Prostate gland (tissue), 2 donors: ENCODE data around the gene ZNF445. TPM values are rescaled to one million over a fixed set of nuclear protein-coding genes. Genes with fewer than 3 reads are reported as not detected.
"Not testable (repeated sequence)": the region's sequence is repeated elsewhere in the genome, so short reads cannot be mapped to it uniquely, and the experiment has no call there.

Source experiments
- DNase-seq: peaks from one replicate; pipeline ENCODE4 v3.0.0-alpha.2; 2019; ENCODE audit warnings: low spot score
- H3K27ac ChIP-seq, 2 donors: fragments of 200-600 bp; sonication (generic); 2 replicates each; pipeline ENCODE4 v1.5.1; 2017 to 2019
- H3K27me3 ChIP-seq: fragments of 200-600 bp; sonication (generic); replicated peaks from 2 replicates; pipeline ENCODE4 v1.5.1; 2019; ENCODE audit not compliant: insufficient read depth
- H3K36me3 ChIP-seq, 2 donors: fragments of 200-600 bp; sonication (generic); 1 replicate in 1 of 2; 2 replicates in 1 of 2; pipeline versions ENCODE4 v1.5.1 to v1.8.1; 2017 to 2019
- H3K4me1 ChIP-seq: fragments of 200-600 bp; sonication (generic); replicated peaks from 2 replicates; pipeline ENCODE4 v1.5.1; 2019
- H3K4me3 ChIP-seq, 2 donors: fragments of 200-600 bp; sonication (generic); 2 replicates each; pipeline ENCODE4 v1.5.1; 2017 to 2019
- H3K9me3 ChIP-seq: fragments of 200-600 bp; sonication (generic); 2 replicates; pipeline ENCODE4 v1.5.1; 2017
- CTCF ChIP-seq, 4 experiments: fragments of 200-600 bp in 2 of 4; fragments of 450-650 bp in 2 of 4; sonication (generic) in 2 of 4; IDR thresholded peaks; 1 replicate in 3 of 4; 2 replicates in 1 of 4; pipeline ENCODE4 v1.5.1; 2016 to 2019; ENCODE audit warnings: antibody characterized with exemption in 4 of 4, mild to moderate bottlenecking in 2 of 4, moderate library complexity in 2 of 4
- POLR2A ChIP-seq: fragments of 450-650 bp; IDR thresholded peaks from one replicate; pipeline ENCODE4 v1.6.1; 2016; ENCODE audit warnings: antibody characterized with exemption, mild to moderate bottlenecking
- POLR2AphosphoS5 ChIP-seq: sonication (generic); formaldehyde crosslinking; IDR thresholded peaks from one replicate; pipeline ENCODE4 v1.6.1; 2017; ENCODE audit warnings: antibody characterized with exemption
- WGBS: methylation state at CpG from one replicate; pipeline ENCODE4 v1.1.5; 2018; 5-methylcytosine and 5-hydroxymethylcytosine counted together
- intact Hi-C: fragments of 100-400 bp; cut with DNase I; formaldehyde crosslinking; loops from one replicate; pipeline ENCODE4 v1.14.2; 2022
- total RNA-seq, 2 donors: library from RNA; depleted of rRNA; stranded (reverse); fragments of >200 nt; gene quantifications; one replicate each; pipeline ENCODE4 v1.1.0, GENCODE V29; 2016

ZNF445 gene
- total RNA-seq, 2 donors from 2014 or later = 10.8 to 17.9 TPM

- TF ChIP-seq POLR2A (no peak), CTCF (IDR thresholded peaks at IDR 0.05) (no peak), POLR2AphosphoS5 (no peak)
- Histone ChIP-seq H3K27ac (no peak overlapping the region), H3K36me3 (no peaks in the 10 kb centered on the region), H3K4me1 (no peaks in the 10 kb centered on the region), H3K9me3 (no peaks in the 10 kb centered on the region), H3K4me3 (no peak overlapping the region), H3K27me3 (no peaks in the 10 kb centered on the region)
- no peak for DNase-seq
- 69% methylated on average over 1 of the region's 1 CpG for WGBS
- intact Hi-C loops = no loop called here
Observed at GRCh38 chr3:44420676-44421075, 56.8 kb downstream of the ZNF445 start.

GRCh38 chr3:44419923-44420650 is 57.4 kb downstream of the ZNF445 start:
- DNase-seq = no peak
- no peaks in the 10 kb centered on the region for H3K9me3 ChIP-seq
- no peak overlapping the region for H3K27ac ChIP-seq
- intact Hi-C loops = no loop called here
- no peak for TF ChIP-seq POLR2A
- TF ChIP-seq CTCF (IDR thresholded peaks at IDR 0.05) = no peak
- TF ChIP-seq POLR2AphosphoS5 = no peak
- 93% methylated on average over 13 of the region's 14 CpGs for WGBS
- H3K4me3 ChIP-seq = no peak overlapping the region
- H3K36me3 ChIP-seq = no peaks in the 10 kb centered on the region
- no peaks in the 10 kb centered on the region for H3K4me1 ChIP-seq
- no peaks in the 10 kb centered on the region for H3K27me3 ChIP-seq

GRCh38 chr3:44419116-44419922 is 58.2 kb downstream of the ZNF445 start:
- intact Hi-C loops = no loop called here
- WGBS = 78% methylated on average over 11 of the region's 11 CpGs
- TF ChIP-seq POLR2A (no peak), POLR2AphosphoS5 (no peak)
- Histone ChIP-seq H3K4me1 (no peaks in the 10 kb centered on the region), H3K27me3 (no peaks in the 10 kb centered on the region), H3K36me3 (no peaks in the 10 kb centered on the region), H3K9me3 (no peaks in the 10 kb centered on the region), H3K4me3 (no peak overlapping the region), H3K27ac (no peak overlapping the region)
- DNase-seq = no peak

GRCh38 chr3:44418549-44418948 is 58.9 kb downstream of the ZNF445 start:
- WGBS = 82% methylated on average over 2 of the region's 2 CpGs

GRCh38 chr3:44418118-44418517 is 59.4 kb downstream of the ZNF445 start:
- H3K36me3 ChIP-seq, H3K27me3 ChIP-seq, H3K4me3 ChIP-seq, H3K4me1 ChIP-seq, H3K27ac ChIP-seq, DNase-seq, H3K9me3 ChIP-seq, intact Hi-C loops: not testable (repeated sequence)
- WGBS = 82% methylated on average over 4 of the region's 4 CpGs

More at GRCh38 chr3:44418549-44418948, 58.9 kb downstream of the ZNF445 start:
- no peak for DNase-seq
- no peaks in the 10 kb centered on the region for H3K9me3 ChIP-seq
- intact Hi-C loops = no loop called here
- no peak for TF ChIP-seq CTCF (IDR thresholded peaks at IDR 0.05)
- TF ChIP-seq POLR2AphosphoS5 = no peak
- TF ChIP-seq POLR2A = no peak
- H3K36me3 ChIP-seq = no peaks in the 10 kb centered on the region
- no peak overlapping the region for H3K27ac ChIP-seq
- H3K4me3 ChIP-seq = no peak overlapping the region
- no peaks in the 10 kb centered on the region for H3K27me3 ChIP-seq
- H3K4me1 ChIP-seq = no peaks in the 10 kb centered on the region
